Measurements from ENCODE around the gene KRT83. TPM values are rescaled to one million over a fixed set of nuclear protein-coding genes. Genes with fewer than 3 reads are reported as not detected.

KRT83 gene
- total RNA-seq, 1 experiment from 2014 or later, result not detected

DNA sequence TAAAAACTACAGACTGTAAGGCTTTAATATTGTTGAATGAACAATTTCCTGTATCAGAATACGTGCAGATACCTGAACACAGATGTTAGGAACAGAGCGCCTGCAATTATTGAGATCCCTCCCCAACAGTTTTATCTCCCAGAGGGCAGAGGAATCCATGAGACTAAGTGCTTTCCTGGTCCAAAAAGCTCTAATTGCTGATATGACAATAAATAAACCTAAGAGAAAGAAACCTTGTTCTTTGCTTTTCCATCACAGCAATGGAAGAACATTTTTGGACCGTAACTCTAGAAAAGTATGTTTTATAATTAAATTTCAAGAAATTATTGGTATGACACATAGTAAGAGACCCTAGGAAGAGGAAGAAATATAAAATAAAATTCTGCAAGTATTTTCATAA lies 13.0 kb upstream of the KRT83 start:
- Histone ChIP-seq H3K9me3 (ENCODE audit: low read depth, low read length, poor library complexity, severe bottlenecking) (no peaks in the 10 kb centered on the region), H3K27ac (ENCODE audit: low read depth, low read length, poor library complexity, severe bottlenecking) (no peak overlapping the region), H3K36me3 (ENCODE audit: insufficient read depth, low read length, poor library complexity, severe bottlenecking) (no peaks in the 10 kb centered on the region), H3K4me3 (ENCODE audit: low read depth, low read length, poor library complexity, severe bottlenecking) (no peak overlapping the region), H3K4me1 (ENCODE audit: insufficient read depth, low read length, poor library complexity, severe bottlenecking) (no peaks in the 10 kb centered on the region), H3K27me3 (replicated peaks; ENCODE audit: insufficient read depth, low read depth, low read length, poor library complexity) (no peaks in the 10 kb centered on the region)
- CTCF ChIA-PET, result interaction anchor here (0.6 kb wide), 1 partner anchor 214 kb away, joined by 16 read pairs; no protein-coding TSS in a partner anchor
- intact Hi-C loops (cut with micrococcal nuclease; ENCODE audit: unreplicated experiment), result no loop called here
- DNase-seq (ENCODE audit: low spot score), result no peak
- POLR2A ChIA-PET (ENCODE audit: low non-redundant PET), result no interaction called here
- no TSS peak for BruUV-seq (replicated peaks)
- no peak for TF ChIP-seq EZH2 (IDR thresholded peaks at IDR 0.05; ENCODE audit: borderline replicate concordance, low read depth, low read length, poor library complexity, severe bottlenecking)
- TF ChIP-seq, protein P1, sequence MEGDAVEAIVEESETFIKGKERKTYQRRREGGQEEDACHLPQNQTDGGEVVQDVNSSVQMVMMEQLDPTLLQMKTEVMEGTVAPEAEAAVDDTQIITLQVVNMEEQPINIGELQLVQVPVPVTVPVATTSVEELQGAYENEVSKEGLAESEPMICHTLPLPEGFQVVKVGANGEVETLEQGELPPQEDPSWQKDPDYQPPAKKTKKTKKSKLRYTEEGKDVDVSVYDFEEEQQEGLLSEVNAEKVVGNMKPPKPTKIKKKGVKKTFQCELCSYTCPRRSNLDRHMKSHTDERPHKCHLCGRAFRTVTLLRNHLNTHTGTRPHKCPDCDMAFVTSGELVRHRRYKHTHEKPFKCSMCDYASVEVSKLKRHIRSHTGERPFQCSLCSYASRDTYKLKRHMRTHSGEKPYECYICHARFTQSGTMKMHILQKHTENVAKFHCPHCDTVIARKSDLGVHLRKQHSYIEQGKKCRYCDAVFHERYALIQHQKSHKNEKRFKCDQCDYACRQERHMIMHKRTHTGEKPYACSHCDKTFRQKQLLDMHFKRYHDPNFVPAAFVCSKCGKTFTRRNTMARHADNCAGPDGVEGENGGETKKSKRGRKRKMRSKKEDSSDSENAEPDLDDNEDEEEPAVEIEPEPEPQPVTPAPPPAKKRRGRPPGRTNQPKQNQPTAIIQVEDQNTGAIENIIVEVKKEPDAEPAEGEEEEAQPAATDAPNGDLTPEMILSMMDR (conservative IDR thresholded peaks at IDR 0.05; ENCODE audit: low read depth, low read length), result no peak

DNA sequence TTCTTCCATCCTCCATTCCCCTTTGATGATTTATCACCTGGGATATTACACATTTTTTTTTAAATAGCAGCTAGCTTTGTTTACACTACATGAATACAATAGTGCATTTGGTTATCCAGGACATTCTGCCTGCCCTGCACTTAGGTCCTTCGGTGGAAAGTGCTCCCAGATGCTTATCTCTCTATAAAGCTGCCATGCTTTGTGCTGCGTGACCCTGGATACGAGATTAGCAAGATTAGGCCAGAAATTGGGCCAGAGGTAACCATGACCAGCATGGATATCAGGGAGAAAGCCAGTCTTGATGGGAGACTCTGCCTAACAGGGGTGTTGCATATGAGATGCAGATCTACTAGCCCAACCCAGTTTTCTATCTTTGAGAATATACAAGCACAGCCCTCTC lies 12.1 kb upstream of the KRT83 start:
- Histone ChIP-seq H3K27ac (ENCODE audit: low read depth, low read length, poor library complexity, severe bottlenecking) (no peak overlapping the region), H3K9me3 (ENCODE audit: low read depth, low read length, poor library complexity, severe bottlenecking) (no peaks in the 10 kb centered on the region), H3K36me3 (ENCODE audit: insufficient read depth, low read length, poor library complexity, severe bottlenecking) (no peaks in the 10 kb centered on the region), H3K4me3 (ENCODE audit: low read depth, low read length, poor library complexity, severe bottlenecking) (no peak overlapping the region), H3K4me1 (ENCODE audit: insufficient read depth, low read length, poor library complexity, severe bottlenecking) (no peaks in the 10 kb centered on the region), H3K27me3 (replicated peaks; ENCODE audit: insufficient read depth, low read depth, low read length, poor library complexity) (no peaks in the 10 kb centered on the region)
- intact Hi-C loops (cut with micrococcal nuclease; ENCODE audit: unreplicated experiment), result no loop called here
- no peak for DNase-seq (ENCODE audit: low spot score)
- ChIA-PET POLR2A (ENCODE audit: low non-redundant PET) (no interaction called here), CTCF (no interaction called here)
- no peak for TF ChIP-seq EZH2 (IDR thresholded peaks at IDR 0.05; ENCODE audit: borderline replicate concordance, low read depth, low read length, poor library complexity, severe bottlenecking)
- TF ChIP-seq, protein P1 (conservative IDR thresholded peaks at IDR 0.05; ENCODE audit: low read depth, low read length), result no peak
- BruUV-seq (replicated peaks), result no TSS peak

DNA sequence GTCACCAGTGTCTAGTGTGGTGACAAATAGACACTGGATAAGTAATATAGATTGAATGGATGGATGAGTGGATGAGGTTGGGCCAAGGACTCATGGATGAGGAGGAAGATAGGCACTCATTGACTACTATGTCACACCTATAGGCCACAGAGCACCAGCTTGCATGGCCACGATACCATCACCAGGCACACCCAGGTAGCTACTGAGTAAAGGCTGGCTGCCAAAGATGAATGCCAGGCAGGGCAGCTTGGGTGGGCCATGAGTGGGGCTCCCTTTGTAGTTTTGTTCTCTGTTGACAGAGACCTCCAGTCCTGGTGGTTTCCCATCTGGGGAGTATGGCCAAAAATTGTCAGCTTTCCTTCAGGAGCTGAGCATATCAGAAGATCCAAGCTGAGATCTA lies 11.2 kb upstream of the KRT83 start:
- H3K27ac ChIP-seq (ENCODE audit: low read depth, low read length, poor library complexity, severe bottlenecking), result no peak overlapping the region
- DNase-seq (ENCODE audit: low spot score), result no peak
- H3K27me3 ChIP-seq (replicated peaks; ENCODE audit: insufficient read depth, low read depth, low read length, poor library complexity), result no peaks in the 10 kb centered on the region
- no peaks in the 10 kb centered on the region for H3K4me1 ChIP-seq (ENCODE audit: insufficient read depth, low read length, poor library complexity, severe bottlenecking)
- no peak for TF ChIP-seq EZH2 (IDR thresholded peaks at IDR 0.05; ENCODE audit: borderline replicate concordance, low read depth, low read length, poor library complexity, severe bottlenecking)
- TF ChIP-seq, protein P1 (conservative IDR thresholded peaks at IDR 0.05; ENCODE audit: low read depth, low read length), result no peak
- H3K36me3 ChIP-seq (ENCODE audit: insufficient read depth, low read length, poor library complexity, severe bottlenecking), result no peaks in the 10 kb centered on the region
- CTCF ChIA-PET, result no interaction called here
- BruUV-seq (replicated peaks), result no TSS peak
- H3K9me3 ChIP-seq (ENCODE audit: low read depth, low read length, poor library complexity, severe bottlenecking), result no peaks in the 10 kb centered on the region
- intact Hi-C loops (cut with micrococcal nuclease; ENCODE audit: unreplicated experiment), result no loop called here
- POLR2A ChIA-PET (ENCODE audit: low non-redundant PET), result no interaction called here
- no peak overlapping the region for H3K4me3 ChIP-seq (ENCODE audit: low read depth, low read length, poor library complexity, severe bottlenecking)

Data from A673 (cell line).